HG03378 (cell line): ENCODE data around the gene SLC22A23.

ENCODE experiments used
- ATAC-seq: cut with Tn5 transposase; IDR thresholded peaks from one replicate; pipeline ENCODE4 v1.9.1; 2021; ENCODE audit warnings: mild to moderate bottlenecking, moderate library complexity; ENCODE audit not compliant: unreplicated experiment

The SLC22A23 gene

GRCh38 chr6:3356056-3356823 is 100.6 kb downstream of the SLC22A23 start:
- ATAC-seq: peak; percentile 92

- no peak for ATAC-seq
Observed at GRCh38 chr6:3355358-3356055, 101.3 kb downstream of the SLC22A23 start.

- ATAC-seq: no peak
Observed at GRCh38 chr6:3355011-3355357, 101.9 kb downstream of the SLC22A23 start.

- ATAC-seq: no peak
Observed at GRCh38 chr6:3353939-3354338, 102.9 kb downstream of the SLC22A23 start.

- no peak for ATAC-seq
Observed at GRCh38 chr6:3353213-3353903, 103.5 kb downstream of the SLC22A23 start.

GRCh38 chr6:3352678-3353077 is 104.2 kb downstream of the SLC22A23 start:
- ATAC-seq: no peak

- no peak for ATAC-seq
Observed at GRCh38 chr6:3351829-3352524, 104.9 kb downstream of the SLC22A23 start.

- ATAC-seq: no peak
Observed at GRCh38 chr6:3351105-3351676, 105.7 kb downstream of the SLC22A23 start.

GRCh38 chr6:3350252-3350796 is 106.5 kb downstream of the SLC22A23 start:
- no peak for ATAC-seq

- ATAC-seq: no peak
Observed at GRCh38 chr6:3349388-3350251, 107.2 kb downstream of the SLC22A23 start.

GRCh38 chr6:3348821-3349220 is 108.0 kb downstream of the SLC22A23 start:
- no peak for ATAC-seq

GRCh38 chr6:3347826-3348225 is 109.0 kb downstream of the SLC22A23 start:
- ATAC-seq: no peak

- no peak for ATAC-seq
Observed at GRCh38 chr6:3347247-3347646, 109.6 kb downstream of the SLC22A23 start.

GRCh38 chr6:3346476-3346875 is 110.4 kb downstream of the SLC22A23 start:
- ATAC-seq: no peak

GRCh38 chr6:3345836-3346235 is 111.0 kb downstream of the SLC22A23 start:
- no peak for ATAC-seq

- ATAC-seq: no peak
Observed at GRCh38 chr6:3343089-3343883, 113.6 kb downstream of the SLC22A23 start.

- ATAC-seq: no peak
Observed at GRCh38 chr6:3341467-3341866, 115.4 kb downstream of the SLC22A23 start.

- no peak for ATAC-seq
Observed at GRCh38 chr6:3340894-3341293, 116.0 kb downstream of the SLC22A23 start.

GRCh38 chr6:3340358-3340802 is 116.5 kb downstream of the SLC22A23 start:
- ATAC-seq: no peak
